Neutrophil (primary cell): ENCODE measurements around the gene CPLX1.

ENCODE experiments used
- H3K27ac ChIP-seq: fragments of 200-600 bp; sonication (generic); 2 replicates; pipeline ENCODE4 v1.5.1; 2016; ENCODE audit warnings: mild to moderate bottlenecking, moderate library complexity
- H3K27me3 ChIP-seq: fragments of 200-600 bp; sonication (generic); 2 replicates; pipeline ENCODE4 v1.6.0; 2016; ENCODE audit warnings: mild to moderate bottlenecking
- H3K36me3 ChIP-seq: fragments of 200-600 bp; sonication (generic); 2 replicates; pipeline ENCODE4 v1.5.1; 2017
- H3K4me1 ChIP-seq, 2 experiments: fragments of 200-600 bp in 1 of 2; sonication (generic) in 1 of 2; 1 replicate in 1 of 2; 2 replicates in 1 of 2; pipeline versions ENCODE4 v1.5.1 to v1.6.1; 2013 to 2016; ENCODE audit warnings: low read depth in 1 of 2, low read length in 1 of 2, mild to moderate bottlenecking in 1 of 2, moderate library complexity in 1 of 2; ENCODE audit not compliant: control insufficient read depth in 1 of 2, insufficient read depth in 1 of 2
- H3K4me3 ChIP-seq, 2 experiments: fragments of 200-600 bp in 1 of 2; sonication (generic) in 1 of 2; 1 replicate in 1 of 2; 2 replicates in 1 of 2; pipeline ENCODE4 v1.5.1; 2013 to 2016; ENCODE audit warnings: low read depth in 1 of 2, low read length in 1 of 2, mild to moderate bottlenecking in 1 of 2, moderate library complexity in 1 of 2
- H3K9me3 ChIP-seq: fragments of 200-600 bp; sonication (generic); 2 replicates; pipeline ENCODE4 v1.5.1; 2016
- TF ChIP-seq, protein P1 (sequence below): fragments of 200-600 bp; sonication (generic); IDR thresholded peaks from 2 replicates; pipeline ENCODE4 v1.5.1; 2016; ENCODE audit warnings: antibody characterized with exemption

The CPLX1 gene

GRCh38 chr4:803884-804283, 22.0 kb downstream of the CPLX1 start:
- no peaks in the 10 kb centered on the region for H3K36me3 ChIP-seq
- peaks cover 73% of the 10 kb centered on the region for H3K27me3 ChIP-seq
- H3K27ac ChIP-seq, result no peak overlapping the region
- TF ChIP-seq, protein P1, sequence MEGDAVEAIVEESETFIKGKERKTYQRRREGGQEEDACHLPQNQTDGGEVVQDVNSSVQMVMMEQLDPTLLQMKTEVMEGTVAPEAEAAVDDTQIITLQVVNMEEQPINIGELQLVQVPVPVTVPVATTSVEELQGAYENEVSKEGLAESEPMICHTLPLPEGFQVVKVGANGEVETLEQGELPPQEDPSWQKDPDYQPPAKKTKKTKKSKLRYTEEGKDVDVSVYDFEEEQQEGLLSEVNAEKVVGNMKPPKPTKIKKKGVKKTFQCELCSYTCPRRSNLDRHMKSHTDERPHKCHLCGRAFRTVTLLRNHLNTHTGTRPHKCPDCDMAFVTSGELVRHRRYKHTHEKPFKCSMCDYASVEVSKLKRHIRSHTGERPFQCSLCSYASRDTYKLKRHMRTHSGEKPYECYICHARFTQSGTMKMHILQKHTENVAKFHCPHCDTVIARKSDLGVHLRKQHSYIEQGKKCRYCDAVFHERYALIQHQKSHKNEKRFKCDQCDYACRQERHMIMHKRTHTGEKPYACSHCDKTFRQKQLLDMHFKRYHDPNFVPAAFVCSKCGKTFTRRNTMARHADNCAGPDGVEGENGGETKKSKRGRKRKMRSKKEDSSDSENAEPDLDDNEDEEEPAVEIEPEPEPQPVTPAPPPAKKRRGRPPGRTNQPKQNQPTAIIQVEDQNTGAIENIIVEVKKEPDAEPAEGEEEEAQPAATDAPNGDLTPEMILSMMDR, result no peak
- no peak overlapping the region for H3K4me3 ChIP-seq
- H3K9me3 ChIP-seq, result no peaks in the 10 kb centered on the region
- no peaks in the 10 kb centered on the region for H3K4me1 ChIP-seq

GRCh38 chr4:801436-802124, 24.3 kb downstream of the CPLX1 start:
- TF ChIP-seq, protein P1, result no peak
- Histone ChIP-seq H3K4me3 (no peak overlapping the region), H3K36me3 (no peaks in the 10 kb centered on the region), H3K9me3 (no peaks in the 10 kb centered on the region), H3K27me3 (peaks cover 71% of the 10 kb centered on the region), H3K27ac (no peak overlapping the region), H3K4me1 (no peaks in the 10 kb centered on the region)

GRCh38 chr4:797066-797465, 28.9 kb downstream of the CPLX1 start:
- no peaks in the 10 kb centered on the region for H3K4me1 ChIP-seq
- H3K4me3 ChIP-seq, result no peak overlapping the region
- no peaks in the 10 kb centered on the region for H3K9me3 ChIP-seq
- H3K27ac ChIP-seq, result no peak overlapping the region
- peaks cover 90% of the 10 kb centered on the region for H3K27me3 ChIP-seq
- TF ChIP-seq, protein P1, result no peak
- no peaks in the 10 kb centered on the region for H3K36me3 ChIP-seq

GRCh38 chr4:796206-796605, 29.7 kb downstream of the CPLX1 start:
- no peak overlapping the region for H3K27ac ChIP-seq
- H3K36me3 ChIP-seq, result no peaks in the 10 kb centered on the region
- no peak overlapping the region for H3K4me3 ChIP-seq
- H3K4me1 ChIP-seq, result no peaks in the 10 kb centered on the region
- no peaks in the 10 kb centered on the region for H3K9me3 ChIP-seq
- peaks cover 90% of the 10 kb centered on the region for H3K27me3 ChIP-seq
- TF ChIP-seq, protein P1, result no peak

DNA sequence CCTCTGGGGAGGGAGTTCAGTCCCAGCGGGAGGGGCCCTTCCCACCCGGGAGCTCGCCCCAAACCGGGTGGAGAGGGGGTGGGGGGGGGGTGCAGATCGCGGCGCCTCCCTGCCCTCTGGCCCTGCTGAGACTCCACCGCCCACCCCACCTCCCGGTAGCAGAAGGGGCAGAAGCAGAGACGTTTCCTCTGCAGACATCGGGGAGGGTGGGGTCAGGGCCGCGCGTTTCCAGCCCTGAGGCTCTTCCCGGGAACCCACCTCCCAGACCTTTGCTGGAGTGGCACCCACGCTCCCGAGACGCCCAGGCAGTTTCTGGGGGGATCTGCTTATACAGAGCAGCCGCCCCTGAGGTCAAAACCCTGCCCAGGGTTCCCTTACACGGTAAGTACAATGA, 30.2 kb downstream of the CPLX1 start:
- Histone ChIP-seq H3K9me3 (no peaks in the 10 kb centered on the region), H3K36me3 (no peaks in the 10 kb centered on the region), H3K4me3 (no peak overlapping the region), H3K27ac (no peak overlapping the region), H3K27me3 (peaks cover 94% of the 10 kb centered on the region), H3K4me1 (no peaks in the 10 kb centered on the region)
- TF ChIP-seq, protein P1, result no peak
